NCI-H2196 treated with DMSO at 0.1 percent for 48 hours (cell line): Measurements from ENCODE around the gene CAPN3.

Source experiments
- DNase-seq: peaks from one replicate; lab custom pipeline; 2025; ENCODE audit not compliant: unreplicated experiment; lab: John Stamatoyannopoulos, UW

CAPN3 gene

GRCh38 chr15:42449770-42450424 is 90.6 kb downstream of the CAPN3 start:
- DNase-seq: no peak

GRCh38 chr15:42450425-42450790 is 91.1 kb downstream of the CAPN3 start:
- DNase-seq: no peak

GRCh38 chr15:42453826-42454225 is 94.5 kb downstream of the CAPN3 start:
- DNase-seq: no peak

GRCh38 chr15:42456531-42456930 is 97.2 kb downstream of the CAPN3 start:
- no peak for DNase-seq

- no peak for DNase-seq
Observed at GRCh38 chr15:42456971-42457370, 97.7 kb downstream of the CAPN3 start.

GRCh38 chr15:42457445-42458442 is 98.4 kb downstream of the CAPN3 start:
- DNase-seq: no peak

- no peak for DNase-seq
Observed at GRCh38 chr15:42461261-42461660, 102.0 kb downstream of the CAPN3 start.
